GM23338 (cell line): ENCODE measurements around the gene NPAT. TPM values are rescaled to one million over a fixed set of nuclear protein-coding genes. Genes with fewer than 3 reads are reported as not detected.
"Not testable (repeated sequence)": the region's sequence is repeated elsewhere in the genome, so short reads cannot be mapped to it uniquely, and the experiment has no call there.

ENCODE experiments used
- ATAC-seq: fragments of 200-7000 bp; cut with Tn5 transposase; 3 replicates; pipeline ENCODE4 v1.9.1; 2020
- DNase-seq: peaks from one replicate; pipeline ENCODE4 v3.0.0-alpha.2; 2015; ENCODE audit warnings: low spot score
- H2AFZ ChIP-seq: fragments of 200-600 bp; sonication (generic); 2 replicates; pipeline ENCODE4 v1.8.0; 2016; ENCODE audit warnings: antibody characterized with exemption, mild to moderate bottlenecking, moderate library complexity
- H3F3A ChIP-seq: fragments of 200-600 bp; sonication (generic); replicated peaks from 2 replicates; pipeline ENCODE4 v1.8.0; 2017; ENCODE audit warnings: antibody characterized with exemption, mixed run types, low read depth
- H3K27ac ChIP-seq: fragments of 200-600 bp; sonication (generic); 2 replicates; pipeline ENCODE4 v1.6.1; 2016; ENCODE audit warnings: low read depth
- H3K27me3 ChIP-seq: fragments of 200-600 bp; sonication (generic); 2 replicates; pipeline ENCODE4 v1.8.0; 2016; ENCODE audit warnings: mild to moderate bottlenecking, mixed run types, moderate library complexity; ENCODE audit not compliant: insufficient read depth
- H3K36me3 ChIP-seq: fragments of 200-600 bp; sonication (generic); 2 replicates; pipeline ENCODE4 v1.8.0; 2016; ENCODE audit warnings: mild to moderate bottlenecking; ENCODE audit not compliant: insufficient read depth
- H3K4me1 ChIP-seq: fragments of 200-600 bp; sonication (generic); 2 replicates; pipeline ENCODE4 v1.8.0; 2016; ENCODE audit warnings: mild to moderate bottlenecking, moderate library complexity; ENCODE audit not compliant: insufficient read depth
- H3K4me2 ChIP-seq: fragments of 200-600 bp; sonication (generic); 2 replicates; pipeline ENCODE4 v1.7.1; 2017; ENCODE audit warnings: mixed run types
- H3K4me3 ChIP-seq: fragments of 200-600 bp; sonication (generic); 2 replicates; pipeline ENCODE4 v1.6.1; 2016; ENCODE audit warnings: mixed run types
- H3K79me2 ChIP-seq: fragments of 200-600 bp; sonication (generic); replicated peaks from 2 replicates; pipeline ENCODE4 v1.8.0; 2017; ENCODE audit warnings: mild to moderate bottlenecking; ENCODE audit not compliant: insufficient read depth
- H3K9me2 ChIP-seq: fragments of 200-600 bp; sonication (generic); 2 replicates; pipeline ENCODE4 v1.8.0; 2017; ENCODE audit not compliant: insufficient read depth
- H4K20me1 ChIP-seq: fragments of 200-600 bp; sonication (generic); replicated peaks from 2 replicates; pipeline ENCODE4 v1.8.0; 2017; ENCODE audit warnings: mild to moderate bottlenecking; ENCODE audit not compliant: insufficient read depth
- H3K27ac Mint-ChIP-seq: 2 replicates; pipeline ENCODE4 v1.8.0; 2020; ENCODE audit warnings: inconsistent platforms, mild to moderate bottlenecking, moderate library complexity, mixed read lengths
- H3K27me3 Mint-ChIP-seq: 3 replicates; pipeline ENCODE4 v1.8.0; 2022; ENCODE audit warnings: low read depth, mild to moderate bottlenecking, moderate library complexity, mixed read lengths, inconsistent platforms; ENCODE audit not compliant: insufficient read depth, poor library complexity
- H3K36me3 Mint-ChIP-seq: 3 replicates; pipeline ENCODE4 v1.8.0; 2021; ENCODE audit warnings: low read depth, mild to moderate bottlenecking, inconsistent platforms, moderate library complexity, mixed read lengths
- H3K4me1 Mint-ChIP-seq: 3 replicates; pipeline ENCODE4 v1.8.0; 2020; ENCODE audit warnings: mild to moderate bottlenecking, inconsistent platforms, mixed read lengths
- H3K4me3 Mint-ChIP-seq: 3 replicates; pipeline ENCODE4 v1.8.0; 2021; ENCODE audit warnings: moderate library complexity, mild to moderate bottlenecking, inconsistent platforms, mixed read lengths
- H3K9me3 Mint-ChIP-seq: 3 replicates; pipeline ENCODE4 v1.8.0; 2020; ENCODE audit warnings: moderate library complexity, mild to moderate bottlenecking, inconsistent platforms, mixed read lengths
- CREB1 ChIP-seq: fragments of 250-450 bp; sonication (Bioruptor Pico); IDR thresholded peaks from 2 replicates; pipeline ENCODE4 v1.5.0; 2020; ENCODE audit warnings: low read depth, mild to moderate bottlenecking, moderate library complexity
- CTCF ChIP-seq, 2 experiments: fragments of 200-600 bp in 1 of 2; sonication (generic) in 1 of 2; conservative IDR thresholded peaks; 2 replicates each; pipeline versions ENCODE4 v1.5.1 to v1.6.1; 2016 to 2017; ENCODE audit warnings: antibody characterized with exemption in 2 of 2, low read depth in 2 of 2, mild to moderate bottlenecking in 2 of 2, moderate library complexity in 1 of 2
- EZH2 ChIP-seq: fragments of 200-600 bp; sonication (generic); IDR thresholded peaks from one replicate; pipeline ENCODE4 v1.8.0; 2017; ENCODE audit warnings: antibody characterized with exemption, mild to moderate bottlenecking, low read depth; ENCODE audit not compliant: unreplicated experiment
- EZH2phosphoT487 ChIP-seq: fragments of 200-600 bp; sonication (generic); IDR thresholded peaks from one replicate; pipeline ENCODE4 v1.8.1; 2018; ENCODE audit warnings: antibody characterized with exemption; ENCODE audit not compliant: unreplicated experiment
- POLR2AphosphoS5 ChIP-seq: IDR thresholded peaks from 2 replicates; pipeline ENCODE4 v1.6.1; 2016; ENCODE audit warnings: antibody characterized with exemption, low read depth
- STAT1 ChIP-seq: IDR thresholded peaks from one replicate; pipeline ENCODE4 v1.6.1; 2016; ENCODE audit warnings: antibody characterized with exemption; ENCODE audit not compliant: unreplicated experiment
- ZNF114 ChIP-seq: fragments of 250-450 bp; sonication (Bioruptor Pico); IDR thresholded peaks from 2 replicates; pipeline ENCODE4 v1.5.0; 2020; ENCODE audit warnings: mild to moderate bottlenecking, moderate library complexity
- ZNF331 ChIP-seq: fragments of 250-450 bp; sonication (Bioruptor Pico); IDR thresholded peaks from 2 replicates; pipeline ENCODE4 v1.5.0; 2020; ENCODE audit warnings: low read depth, mild to moderate bottlenecking, moderate library complexity
- polyA plus RNA-seq: library from polyadenylated mRNA; unstranded; fragments of >200 nt; fragmentation: Nextera tagmentation; extraction: Ambion mirVana; gene quantifications from 2 replicates; pipeline ENCODE4 v1.2.1, GENCODE V29; 2016
- total RNA-seq: library from RNA; depleted of rRNA; stranded (reverse); fragments of >200 nt; shearing (Covaris generic); gene quantifications from 2 replicates; pipeline ENCODE4 v1.2.3, GENCODE V29; 2014
- TF ChIP-seq, protein P1 (sequence below): IDR thresholded peaks from 2 replicates; pipeline ENCODE4 v1.6.1; 2016; ENCODE audit warnings: antibody characterized with exemption

The NPAT gene
- total and polyA plus RNA-seq, 2 experiments from 2014 or later, result 24.2 to 25.1 TPM

- TF ChIP-seq ZNF331 (no peak), EZH2phosphoT487 (no peak)
- TF ChIP-seq, protein P1, sequence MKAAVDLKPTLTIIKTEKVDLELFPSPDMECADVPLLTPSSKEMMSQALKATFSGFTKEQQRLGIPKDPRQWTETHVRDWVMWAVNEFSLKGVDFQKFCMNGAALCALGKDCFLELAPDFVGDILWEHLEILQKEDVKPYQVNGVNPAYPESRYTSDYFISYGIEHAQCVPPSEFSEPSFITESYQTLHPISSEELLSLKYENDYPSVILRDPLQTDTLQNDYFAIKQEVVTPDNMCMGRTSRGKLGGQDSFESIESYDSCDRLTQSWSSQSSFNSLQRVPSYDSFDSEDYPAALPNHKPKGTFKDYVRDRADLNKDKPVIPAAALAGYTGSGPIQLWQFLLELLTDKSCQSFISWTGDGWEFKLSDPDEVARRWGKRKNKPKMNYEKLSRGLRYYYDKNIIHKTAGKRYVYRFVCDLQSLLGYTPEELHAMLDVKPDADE, result no peak
These were observed 100.2 kb downstream of the NPAT start (continued) for GRCh38 chr11:108122166-108122628.

DNA sequence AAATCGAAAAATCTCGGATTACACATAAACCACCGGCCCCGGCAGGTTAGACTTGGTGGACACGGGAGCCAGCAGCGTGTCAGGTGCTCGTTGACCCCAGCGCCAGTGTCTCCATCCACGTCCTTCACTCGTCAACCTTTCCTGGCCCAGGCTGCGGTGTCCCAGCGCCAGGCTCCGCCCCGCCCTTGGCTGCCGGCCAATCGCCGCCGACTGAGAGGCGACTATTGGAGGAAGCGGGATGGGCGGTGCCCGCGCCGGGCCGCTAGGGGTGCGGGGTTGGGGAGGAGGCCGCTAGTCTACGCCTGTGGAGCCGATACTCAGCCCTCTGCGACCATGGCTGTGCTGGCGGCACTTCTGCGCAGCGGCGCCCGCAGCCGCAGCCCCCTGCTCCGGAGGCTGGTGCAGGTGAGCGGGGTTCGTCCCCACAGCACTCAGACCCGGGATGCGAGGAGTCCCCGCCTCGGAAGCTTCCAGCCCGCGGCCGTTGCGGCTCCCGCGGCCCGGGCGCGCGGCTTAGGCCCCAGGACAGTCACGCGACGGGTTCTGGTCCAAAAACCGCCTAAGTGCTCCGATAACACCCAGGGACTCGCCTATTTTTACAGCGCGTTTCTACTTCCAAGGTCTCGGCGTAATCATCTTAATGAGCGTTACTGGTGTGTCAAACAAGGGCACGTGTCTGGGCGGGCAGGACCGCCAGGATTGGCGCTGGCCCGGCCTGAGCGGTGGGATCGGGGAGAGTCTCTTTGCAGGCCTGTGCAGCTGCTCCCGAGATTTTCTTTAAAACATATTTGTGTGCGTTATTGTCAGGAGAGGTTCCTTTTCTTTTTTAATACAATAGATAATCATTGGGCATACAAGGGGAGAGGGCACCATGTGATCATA is 100.9 kb downstream of the NPAT start, which contains the start of gene ACAT1:
Gene ACAT1 (plus strand): TSS at position 294 of the 882 bp plus-strand sequence. CDS start 40 bp downstream, at position 334.
- peak within 1 kb of the TSS; percentile 88 for H3K4me3 Mint-ChIP-seq
- Histone ChIP-seq H4K20me1 (no peaks in the 10 kb centered on the region; the same call in 1 of the 2 replicates), H3K9me2 (no peaks in the 10 kb centered on the region), H3K79me2 (no peaks in the 10 kb centered on the region), H2AFZ (peak within 1 kb of the TSS; percentile 98), H3K4me2 (peak within 1 kb of the TSS; percentile 92), H3K27ac (no peak within 1 kb of the TSS), H3K4me1 (peaks cover 6% of the 10 kb centered on the region), H3K27me3 (peaks cover 13% of the 10 kb centered on the region), H3K36me3 (no peaks in the 10 kb centered on the region), H3F3A (no peaks in the 10 kb centered on the region), H3K4me3 (peak within 1 kb of the TSS; percentile 76)
- H3K4me1 Mint-ChIP-seq, result peaks cover 17% of the 10 kb centered on the region; the same call in 2 of the 3 replicates
- H3K9me3 Mint-ChIP-seq, result no peaks in the 10 kb centered on the region
- DNase-seq, result peak; percentile 96
- H3K36me3 Mint-ChIP-seq, result peaks cover 2% of the 10 kb centered on the region; the same call in 1 of the 3 replicates
- H3K27ac Mint-ChIP-seq, result 0 out of 2 replicates have a peak within 1 kb of the TSS, but pooled peaks have one; percentile 36
- peak; percentile 98 for ATAC-seq
- peaks cover 7% of the 10 kb centered on the region for H3K27me3 Mint-ChIP-seq
- TF ChIP-seq ZNF331, result no peak
- TF ChIP-seq CREB1, result peak; percentile 49; the same call in 1 of the 2 replicates
- no peak for TF ChIP-seq STAT1
- TF ChIP-seq EZH2, result no peak
- TF ChIP-seq CTCF (conservative IDR thresholded peaks at IDR 0.05; ENCODE audit: low read depth in 2 of 2), result no peak
- TF ChIP-seq ZNF114, result no peak
- TF ChIP-seq POLR2AphosphoS5, result peak; percentile 77

DNA sequence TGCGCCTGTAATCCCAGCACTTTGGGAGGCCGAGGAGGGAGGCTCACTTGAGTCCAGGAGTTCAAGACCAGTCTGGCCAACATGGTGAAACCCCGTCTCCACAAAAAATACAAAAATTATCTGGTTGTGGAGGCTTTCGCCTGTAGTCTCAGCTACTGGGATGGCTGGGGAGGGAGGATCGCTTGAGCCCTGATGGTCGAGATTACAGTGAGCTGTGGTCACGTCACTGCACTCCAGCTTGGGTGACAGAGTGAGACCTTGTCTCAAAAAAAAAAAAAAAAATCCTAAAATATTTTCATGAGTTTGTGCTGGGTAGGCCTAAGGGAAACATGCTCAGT is 101.5 kb downstream of the NPAT start:
- not testable (repeated sequence) for H3K36me3 Mint-ChIP-seq, H3K27ac Mint-ChIP-seq, DNase-seq, ATAC-seq, H3K36me3 ChIP-seq, H3F3A ChIP-seq, H3K79me2 ChIP-seq, H3K4me1 ChIP-seq, H3K27ac ChIP-seq, H4K20me1 ChIP-seq, H3K9me3 Mint-ChIP-seq, H3K9me2 ChIP-seq, H3K27me3 Mint-ChIP-seq
- peak overlapping the region; percentile 88 for H3K4me3 Mint-ChIP-seq
- peak overlapping the region; percentile 76 for H3K4me3 ChIP-seq
- peak overlapping the region; percentile 98 for H2AFZ ChIP-seq
- H3K4me2 ChIP-seq, result peak overlapping the region; percentile 92
- H3K4me1 Mint-ChIP-seq, result peaks cover 19% of the 10 kb centered on the region; the same call in 2 of the 3 replicates
- peaks cover 13% of the 10 kb centered on the region for H3K27me3 ChIP-seq
